HS-27A (cell line): ENCODE measurements around the gene CYYR1.

Experiments
- DNase-seq: peaks from one replicate; pipeline ENCODE4 v3.0.0-alpha.2; 2012; ENCODE audit warnings: low read depth, missing footprints

The CYYR1 gene

GRCh38 chr21:26572702-26573381 lies at the start of gene CYYR1:
TSS of gene CYYR1 (minus strand) at chr21:26573286. CDS start at chr21:26572940, 346 bp downstream.
- no peak for DNase-seq

GRCh38 chr21:26617176-26617575 lies 44.1 kb upstream of the CYYR1 start:
- DNase-seq = no peak

GRCh38 chr21:26614251-26614650 lies 41.2 kb upstream of the CYYR1 start:
- DNase-seq = no peak

GRCh38 chr21:26599261-26599660 lies 26.2 kb upstream of the CYYR1 start:
- DNase-seq = no peak

GRCh38 chr21:26597981-26598380 lies 24.9 kb upstream of the CYYR1 start:
- no peak for DNase-seq

GRCh38 chr21:26597031-26597430 lies 23.9 kb upstream of the CYYR1 start:
- no peak for DNase-seq

- DNase-seq = no peak
Measured at GRCh38 chr21:26595971-26596370, 22.9 kb upstream of the CYYR1 start.

- DNase-seq = no peak
Measured at GRCh38 chr21:26593800-26594199, 20.7 kb upstream of the CYYR1 start.

GRCh38 chr21:26591543-26591942 lies 18.5 kb upstream of the CYYR1 start:
- no peak for DNase-seq

- no peak for DNase-seq
Measured at GRCh38 chr21:26588446-26588845, 15.4 kb upstream of the CYYR1 start.

- DNase-seq = peak; percentile 29
Measured at GRCh38 chr21:26587736-26588201, 14.7 kb upstream of the CYYR1 start.

- no peak for DNase-seq
Measured at GRCh38 chr21:26583769-26584168, 10.7 kb upstream of the CYYR1 start.

GRCh38 chr21:26581818-26582217 lies 8.7 kb upstream of the CYYR1 start:
- no peak for DNase-seq

GRCh38 chr21:26572076-26572701 lies 897 bp downstream of the CYYR1 start:
- DNase-seq = no peak

GRCh38 chr21:26570203-26570602 lies 2.9 kb downstream of the CYYR1 start:
- DNase-seq = no peak

GRCh38 chr21:26565546-26565945 lies 7.5 kb downstream of the CYYR1 start:
- DNase-seq = no peak

GRCh38 chr21:26565111-26565510 lies 8.0 kb downstream of the CYYR1 start:
- DNase-seq = no peak

GRCh38 chr21:26563856-26564503 lies 9.1 kb downstream of the CYYR1 start:
- DNase-seq = no peak

GRCh38 chr21:26560612-26561011 lies 12.5 kb downstream of the CYYR1 start:
- no peak for DNase-seq

GRCh38 chr21:26559099-26559498 lies 14.0 kb downstream of the CYYR1 start:
- DNase-seq = no peak

- DNase-seq = no peak
Measured at GRCh38 chr21:26557106-26557505, 16.0 kb downstream of the CYYR1 start.

- DNase-seq = no peak
Measured at GRCh38 chr21:26555540-26556146, 17.4 kb downstream of the CYYR1 start.

GRCh38 chr21:26554365-26554764 lies 18.7 kb downstream of the CYYR1 start:
- DNase-seq = no peak
